HuH-7.5 (cell line): ENCODE measurements around the gene IFNAR2.
A peak's percentile ranks its signal among the peaks of the same experiment; 100 is the strongest.

ENCODE experiments used
- DNase-seq: peaks from one replicate; pipeline ENCODE4 v3.0.0; 2011; ENCODE audit warnings: low spot score

The IFNAR2 gene

GRCh38 chr21:33229784-33230544 lies at the start of gene IFNAR2:
Gene IFNAR2, plus strand, starts transcription at chr21:33229938. Its CDS starts 11,985 bp downstream, at chr21:33241923.
- peak; percentile 62 for DNase-seq

GRCh38 chr21:33185852-33186251 lies 43.9 kb upstream of the IFNAR2 start:
- no peak for DNase-seq

GRCh38 chr21:33187276-33187675 lies 42.5 kb upstream of the IFNAR2 start:
- no peak for DNase-seq

- DNase-seq: no peak
Observed at GRCh38 chr21:33189237-33189636, 40.5 kb upstream of the IFNAR2 start.

- DNase-seq: no peak
Observed at GRCh38 chr21:33189824-33190223, 39.9 kb upstream of the IFNAR2 start.

- peak; percentile 25 for DNase-seq
Observed at GRCh38 chr21:33196941-33197374, 32.8 kb upstream of the IFNAR2 start.

GRCh38 chr21:33197496-33197895 lies 32.2 kb upstream of the IFNAR2 start:
- no peak for DNase-seq

- no peak for DNase-seq
Observed at GRCh38 chr21:33198346-33199099, 31.2 kb upstream of the IFNAR2 start.

- no peak for DNase-seq
Observed at GRCh38 chr21:33199100-33199464, 30.7 kb upstream of the IFNAR2 start.

- DNase-seq: peak; percentile 47
Observed at GRCh38 chr21:33199516-33200217, 30.1 kb upstream of the IFNAR2 start.

- no peak for DNase-seq
Observed at GRCh38 chr21:33201956-33202355, 27.8 kb upstream of the IFNAR2 start.

GRCh38 chr21:33202464-33203363 lies 27.0 kb upstream of the IFNAR2 start:
- DNase-seq: no peak

- DNase-seq: no peak
Observed at GRCh38 chr21:33203371-33203724, 26.4 kb upstream of the IFNAR2 start.

GRCh38 chr21:33205476-33205875 lies 24.3 kb upstream of the IFNAR2 start:
- DNase-seq: no peak

GRCh38 chr21:33206771-33207281 lies 22.9 kb upstream of the IFNAR2 start:
- DNase-seq: no peak

- no peak for DNase-seq
Observed at GRCh38 chr21:33207449-33208149, 22.1 kb upstream of the IFNAR2 start.

GRCh38 chr21:33208534-33208933 lies 21.2 kb upstream of the IFNAR2 start:
- no peak for DNase-seq

- DNase-seq: no peak
Observed at GRCh38 chr21:33211305-33211704, 18.4 kb upstream of the IFNAR2 start.

GRCh38 chr21:33211732-33212131 lies 18.0 kb upstream of the IFNAR2 start:
- no peak for DNase-seq

GRCh38 chr21:33212159-33212851 lies 17.4 kb upstream of the IFNAR2 start:
- DNase-seq: no peak
